Ovary (tissue), 9 donors: ENCODE measurements around the gene ANTXRL. TPM values are rescaled to one million over a fixed set of nuclear protein-coding genes. Genes with fewer than 3 reads are reported as not detected.

ENCODE experiments used
- DNase-seq, 5 donors: peaks; one replicate each; pipeline ENCODE4 v3.0.0-alpha.2; 2019 to 2020
- H3K27ac ChIP-seq, 2 donors: fragments of 200-600 bp; one replicate each; pipeline versions ENCODE4 v1.5.1 to v1.8.0; 2019 to 2022
- H3K27me3 ChIP-seq: fragments of 200-600 bp; one replicate; pipeline ENCODE4 v1.8.0; 2022
- H3K36me3 ChIP-seq: fragments of 200-600 bp; sonication (generic); one replicate; pipeline ENCODE4 v1.5.1; 2019
- H3K4me1 ChIP-seq: one replicate; pipeline ENCODE4 v1.8.1; 2013; ENCODE audit warnings: mild to moderate bottlenecking, moderate library complexity; ENCODE audit not compliant: insufficient read depth
- H3K4me3 ChIP-seq: fragments of 200-600 bp; sonication (generic); one replicate; pipeline ENCODE4 v1.5.1; 2017
- H3K9me3 ChIP-seq, 2 donors: fragments of 200-600 bp in 1 of 2; sonication (generic) in 1 of 2; one replicate each; pipeline versions ENCODE4 v1.5.1 to v1.8.1; 2013 to 2019; ENCODE audit warnings: mild to moderate bottlenecking in 1 of 2, moderate library complexity in 1 of 2
- CTCF ChIP-seq, 3 donors: fragments of 450-650 bp in 2 of 3; fragments of 200-600 bp in 1 of 3; IDR thresholded peaks; one replicate each; pipeline versions ENCODE4 v1.5.1 to v1.8.0; 2016 to 2022; ENCODE audit warnings: antibody characterized with exemption in 3 of 3, mild to moderate bottlenecking in 1 of 3
- EP300 ChIP-seq: sonication (generic); formaldehyde crosslinking; IDR thresholded peaks from one replicate; pipeline ENCODE4 v1.6.1; 2017; ENCODE audit warnings: antibody characterized with exemption
- POLR2A ChIP-seq: fragments of 450-650 bp; IDR thresholded peaks from one replicate; pipeline ENCODE4 v1.6.1; 2017; ENCODE audit warnings: antibody characterized with exemption, mild to moderate bottlenecking, moderate library complexity
- WGBS, 3 donors: extraction: QIAGEN DNeasy Blood & Tissue Kit in 1 of 3; methylation state at CpG; one replicate each; pipeline versions ENCODE4 v1.1.5 to v1.1.7; 2013 to 2017; 5-methylcytosine and 5-hydroxymethylcytosine counted together
- intact Hi-C, 4 donors: fragments of 100-400 bp; cut with DNase I; formaldehyde crosslinking; loops; one replicate each; pipeline versions ENCODE4 v1.11.0 to v1.15.1; 2022 to 2023
- polyA plus RNA-seq, 2 donors: library from polyadenylated mRNA; stranded (reverse); fragments of 200-250 nt in 1 of 2; fragments of 350-450 nt in 1 of 2; fragmentation: Illumina TruSeq in 1 of 2; extraction: RNeasy Lipid Tissue Mini Kit (QIAGEN cat#74804) in 1 of 2; gene quantifications; one replicate each; pipeline ENCODE4 v1.2.3, GENCODE V29; 2013 to 2014
- total RNA-seq, 7 donors: library from RNA; depleted of rRNA in 2 of 7; stranded (reverse); fragments of >200 nt in 2 of 7; fragmentation: NEBNext Ultra II Directional in 3 of 7; extraction: Animal tissue kit (Norgen Biotek cat#: 25700) in 3 of 7; gene quantifications; one replicate each; pipeline versions ENCODE4 v1.1.0 to v1.2.4, GENCODE V29; 2016 to 2023
- donor health status: DM: no; HTN: no; CAD: no; lungs with moderate emphysema.
- donor health status: DM: no; HTN: no; CAD: no.
- donor health status: Bipolar disorder and iron deficiency.
- donor health status: DM: yes; HTN: yes; CAD: no.
- donor health status: DM: no; HTN: no; CAD: no.
- donor health status: DM: yes; HTN: yes; CAD: no.

The ANTXRL gene
- total and polyA plus RNA-seq, 9 donors = 0.51 TPM; not detected in 8

- no peaks in the 10 kb centered on the region for H3K4me1 ChIP-seq
- H3K27me3 ChIP-seq = no peaks in the 10 kb centered on the region
- H3K36me3 ChIP-seq = no peaks in the 10 kb centered on the region
- DNase-seq = no peak
- WGBS, 3 donors = 81 to 90% (median 84%) methylated on average over 21 of the region's 21 CpGs
- intact Hi-C loops = no loop called here
- no peaks in the 10 kb centered on the region for H3K9me3 ChIP-seq
- no peak overlapping the region for H3K4me3 ChIP-seq
- H3K27ac ChIP-seq = no peak overlapping the region
- no peak for TF ChIP-seq CTCF (IDR thresholded peaks at IDR 0.05)
- TF ChIP-seq EP300 = no peak
- no peak for TF ChIP-seq POLR2A
Observed at GRCh38 chr10:46308666-46309450, 22.1 kb downstream of the ANTXRL start.

GRCh38 chr10:46309511-46310142 lies 22.8 kb downstream of the ANTXRL start:
- WGBS, 3 donors = 85 to 91% (median 88%) methylated on average over 9 of the region's 9 CpGs
- no peak for DNase-seq
- H3K4me1 ChIP-seq = no peaks in the 10 kb centered on the region
- H3K27ac ChIP-seq = no peak overlapping the region
- H3K27me3 ChIP-seq = no peaks in the 10 kb centered on the region
- H3K9me3 ChIP-seq = no peaks in the 10 kb centered on the region
- H3K4me3 ChIP-seq = no peak overlapping the region
- intact Hi-C loops = no loop called here
- no peaks in the 10 kb centered on the region for H3K36me3 ChIP-seq
- no peak for TF ChIP-seq POLR2A
- no peak for TF ChIP-seq CTCF (IDR thresholded peaks at IDR 0.05)
- no peak for TF ChIP-seq EP300

- no peak overlapping the region for H3K27ac ChIP-seq
- no peak overlapping the region for H3K4me3 ChIP-seq
- no peaks in the 10 kb centered on the region for H3K27me3 ChIP-seq
- peak in 1 of 5 donors; percentile 18 for DNase-seq
- intact Hi-C loops = no loop called here
- no peaks in the 10 kb centered on the region for H3K4me1 ChIP-seq
- 92 to 98% (median 98%) methylated on average over 4 of the region's 4 CpGs for WGBS, 3 donors
- no peaks in the 10 kb centered on the region for H3K36me3 ChIP-seq
- H3K9me3 ChIP-seq = no peaks in the 10 kb centered on the region
- TF ChIP-seq CTCF (IDR thresholded peaks at IDR 0.05) (no peak), EP300 (no peak), POLR2A (no peak)
Observed at GRCh38 chr10:46310143-46310514, 23.3 kb downstream of the ANTXRL start.

- H3K9me3 ChIP-seq = no peaks in the 10 kb centered on the region
- 90 to 96% (median 91%) methylated on average over 6 of the region's 6 CpGs for WGBS, 3 donors
- H3K4me1 ChIP-seq = no peaks in the 10 kb centered on the region
- no peaks in the 10 kb centered on the region for H3K27me3 ChIP-seq
- H3K4me3 ChIP-seq = no peak overlapping the region
- no peaks in the 10 kb centered on the region for H3K36me3 ChIP-seq
- H3K27ac ChIP-seq = no peak overlapping the region
- intact Hi-C loops = no loop called here
- DNase-seq = peak in 1 of 5 donors; percentile 21
- no peak for TF ChIP-seq POLR2A
- no peak for TF ChIP-seq EP300
- no peak for TF ChIP-seq CTCF (IDR thresholded peaks at IDR 0.05)
Observed at GRCh38 chr10:46310851-46311250, 24.1 kb downstream of the ANTXRL start.
